ENCODE results near the gene UBA52. TPM values are rescaled to one million over a fixed set of nuclear protein-coding genes. Genes with fewer than 3 reads are reported as not detected.
"Not testable (repeated sequence)": the region's sequence is repeated elsewhere in the genome, so short reads cannot be mapped to it uniquely, and the experiment has no call there.

Gene UBA52
- total RNA-seq, 4 donors from 2014 or later: 445 to 799 (median 753) TPM

GRCh38 chr19:18537431-18537830 lies 34.2 kb upstream of the UBA52 start:
- no peak for DNase-seq
- Histone ChIP-seq H3K27me3 (no peaks in the 10 kb centered on the region), H3K9me3 (no peaks in the 10 kb centered on the region), H3K4me1 (peaks cover 4 to 23% (median 6%) of the 10 kb centered on the region in 3 donors), H3K4me3 (no peak overlapping the region), H3K27ac (no peak overlapping the region), H3K36me3 (peaks cover 26 to 91% (median 37%) of the 10 kb centered on the region in 3 donors)
- WGBS, 2 donors: 91% methylated on average over 3 to 12 of the region's 17 CpGs
- no peak for TF ChIP-seq POLR2A (IDR thresholded peaks at IDR 0.05)
- no peak for TF ChIP-seq CTCF (IDR thresholded peaks at IDR 0.05)
- intact Hi-C loops (cut with DNase I): no loop called here

GRCh38 chr19:18538115-18538514 lies 33.5 kb upstream of the UBA52 start:
- H3K36me3 ChIP-seq: peaks cover 19 to 84% (median 30%) of the 10 kb centered on the region in 3 donors

GRCh38 chr19:18539372-18539771 lies 32.3 kb upstream of the UBA52 start:
- Histone ChIP-seq H3K27ac (no peak overlapping the region), H3K9me3 (no peaks in the 10 kb centered on the region), H3K27me3 (no peaks in the 10 kb centered on the region), H3K4me3 (no peak overlapping the region), H3K4me1 (peaks cover 4 to 35% (median 12%) of the 10 kb centered on the region in 3 donors), H3K36me3 (peaks cover 16 to 75% (median 30%) of the 10 kb centered on the region in 3 donors)
- TF ChIP-seq CTCF (IDR thresholded peaks at IDR 0.05): no peak
- no peak for TF ChIP-seq POLR2A (IDR thresholded peaks at IDR 0.05)
- DNase-seq: no peak
- intact Hi-C loops (cut with DNase I): no loop called here
- WGBS, 2 donors: 93 to 95% methylated on average over 4 to 9 of the region's 19 CpGs

More at GRCh38 chr19:18538115-18538514, 33.5 kb upstream of the UBA52 start:
- Histone ChIP-seq H3K4me3 (no peak overlapping the region), H3K9me3 (no peaks in the 10 kb centered on the region), H3K27me3 (no peaks in the 10 kb centered on the region), H3K27ac (no peak overlapping the region), H3K4me1 (peaks cover 4 to 26% (median 6%) of the 10 kb centered on the region in 3 donors)
- no peak for TF ChIP-seq CTCF (IDR thresholded peaks at IDR 0.05)
- TF ChIP-seq POLR2A (IDR thresholded peaks at IDR 0.05): no peak
- intact Hi-C loops (cut with DNase I): no loop called here
- no peak for DNase-seq
- 73 to 89% methylated on average over 3 to 17 of the region's 22 CpGs for WGBS, 2 donors

- H3K9me3 ChIP-seq; intact Hi-C loops (cut with DNase I); H3K27ac ChIP-seq; H3K27me3 ChIP-seq; DNase-seq; H3K4me3 ChIP-seq: not testable (repeated sequence)
- Histone ChIP-seq H3K36me3 (peaks cover 16 to 66% (median 30%) of the 10 kb centered on the region in 3 donors), H3K4me1 (peaks cover 4 to 36% (median 12%) of the 10 kb centered on the region in 3 donors)
- WGBS, 2 donors: 100% methylated on average over 1 of the region's 1 CpG
These were observed 31.5 kb upstream of the UBA52 start for GRCh38 chr19:18540200-18540599.

GRCh38 chr19:18541258-18541991 lies 30.2 kb upstream of the UBA52 start:
- no peak for DNase-seq
- TF ChIP-seq CTCF (IDR thresholded peaks at IDR 0.05) (no peak), POLR2A (IDR thresholded peaks at IDR 0.05) (no peak)
- Histone ChIP-seq H3K9me3 (no peaks in the 10 kb centered on the region), H3K36me3 (peaks cover 10 to 54% (median 30%) of the 10 kb centered on the region in 3 donors), H3K4me3 (no peak overlapping the region), H3K27ac (peak overlapping the region in 1 of 4 donors; percentile 95), H3K27me3 (no peaks in the 10 kb centered on the region), H3K4me1 (peaks cover 4 to 36% (median 12%) of the 10 kb centered on the region in 3 donors)
- WGBS, 2 donors: 60 to 71% methylated on average over 10 to 13 of the region's 21 CpGs
- intact Hi-C loops (cut with DNase I): no loop called here
